Ishikawa (cell line): Measurements from ENCODE around the gene ABTB2.

ENCODE experiments used
- CEBPB ChIP-seq: IDR thresholded peaks from 2 replicates; pipeline ENCODE4 v1.6.1; 2012
- CREB1 ChIP-seq: IDR thresholded peaks from 2 replicates; pipeline ENCODE4 v1.6.1; 2012; ENCODE audit warnings: low read depth
- EGR1 ChIP-seq: IDR thresholded peaks from 2 replicates; pipeline ENCODE4 v1.6.1; 2012
- EP300 ChIP-seq: IDR thresholded peaks from 2 replicates; pipeline ENCODE4 v1.6.1; 2012; ENCODE audit warnings: borderline replicate concordance
- FOXM1 ChIP-seq: IDR thresholded peaks from 2 replicates; pipeline ENCODE4 v1.6.1; 2012; ENCODE audit warnings: low read depth, borderline replicate concordance
- MAX ChIP-seq: IDR thresholded peaks from 2 replicates; pipeline ENCODE4 v1.6.1; 2012
- NFIC ChIP-seq: IDR thresholded peaks from 2 replicates; pipeline ENCODE4 v1.6.1; 2012
- RAD21 ChIP-seq: IDR thresholded peaks from 2 replicates; pipeline ENCODE4 v1.6.1; 2012; ENCODE audit warnings: low read depth
- REST ChIP-seq: IDR thresholded peaks from 2 replicates; pipeline ENCODE4 v1.6.1; 2012; ENCODE audit warnings: low read depth, mild to moderate bottlenecking
- TAF1 ChIP-seq: IDR thresholded peaks from 2 replicates; pipeline ENCODE4 v1.6.1; 2012; ENCODE audit warnings: low read depth, mild to moderate bottlenecking
- TCF12 ChIP-seq: IDR thresholded peaks from 2 replicates; pipeline ENCODE4 v1.6.1; 2012; ENCODE audit warnings: low read depth
- TEAD4 ChIP-seq: IDR thresholded peaks from 2 replicates; pipeline ENCODE4 v1.6.1; 2012
- USF1 ChIP-seq: IDR thresholded peaks from 2 replicates; pipeline ENCODE4 v1.6.1; 2012
- YY1 ChIP-seq: IDR thresholded peaks from 2 replicates; pipeline ENCODE4 v1.6.1; 2012; ENCODE audit warnings: low read depth
- ZBTB7A ChIP-seq: IDR thresholded peaks from 2 replicates; pipeline ENCODE4 v1.6.1; 2012; ENCODE audit warnings: low read depth

ABTB2 gene

GRCh38 chr11:34162493-34162820, 195.4 kb downstream of the ABTB2 start:
- TF ChIP-seq EGR1 (no peak), CREB1 (no peak), FOXM1 (no peak), NFIC (no peak), USF1 (no peak)

- TF ChIP-seq REST (no peak), NFIC (no peak)
Measured at GRCh38 chr11:34161812-34162492, 195.9 kb downstream of the ABTB2 start.

- TF ChIP-seq NFIC (no peak), RAD21 (no peak), FOXM1 (no peak), EP300 (no peak), TAF1 (no peak), USF1 (no peak), TEAD4 (no peak), MAX (no peak)
Measured at GRCh38 chr11:34161361-34161760, 196.4 kb downstream of the ABTB2 start.

GRCh38 chr11:34160791-34161190, 197.0 kb downstream of the ABTB2 start:
- TF ChIP-seq TAF1 = no peak
- TF ChIP-seq FOXM1 = no peak
- no peak for TF ChIP-seq ZBTB7A
- no peak for TF ChIP-seq CEBPB
- TF ChIP-seq MAX = no peak
- no peak for TF ChIP-seq NFIC

- TF ChIP-seq EGR1 = no peak
- no peak for TF ChIP-seq REST
- no peak for TF ChIP-seq CEBPB
- no peak for TF ChIP-seq USF1
- TF ChIP-seq MAX = no peak
- TF ChIP-seq EP300 = no peak
- TF ChIP-seq NFIC = no peak
- no peak for TF ChIP-seq YY1
- TF ChIP-seq FOXM1 = no peak
- TF ChIP-seq ZBTB7A = no peak
- TF ChIP-seq CREB1 = no peak
- TF ChIP-seq RAD21 = no peak
- no peak for TF ChIP-seq TAF1
- TF ChIP-seq TEAD4 = no peak
- TF ChIP-seq TCF12 = no peak
Measured at GRCh38 chr11:34160049-34160721, 197.6 kb downstream of the ABTB2 start.

GRCh38 chr11:34158661-34159060, 199.1 kb downstream of the ABTB2 start:
- no peak for TF ChIP-seq TCF12
- no peak for TF ChIP-seq REST
- no peak for TF ChIP-seq EGR1
- no peak for TF ChIP-seq FOXM1
- TF ChIP-seq CREB1 = no peak
